NCI-H1105 treated with DMSO at 0.1 percent for 48 hours (cell line): ENCODE data around the gene VTA1.

ENCODE experiments used
- DNase-seq: peaks from one replicate; lab custom pipeline; 2025; lab: John Stamatoyannopoulos, UW

Gene VTA1

DNA sequence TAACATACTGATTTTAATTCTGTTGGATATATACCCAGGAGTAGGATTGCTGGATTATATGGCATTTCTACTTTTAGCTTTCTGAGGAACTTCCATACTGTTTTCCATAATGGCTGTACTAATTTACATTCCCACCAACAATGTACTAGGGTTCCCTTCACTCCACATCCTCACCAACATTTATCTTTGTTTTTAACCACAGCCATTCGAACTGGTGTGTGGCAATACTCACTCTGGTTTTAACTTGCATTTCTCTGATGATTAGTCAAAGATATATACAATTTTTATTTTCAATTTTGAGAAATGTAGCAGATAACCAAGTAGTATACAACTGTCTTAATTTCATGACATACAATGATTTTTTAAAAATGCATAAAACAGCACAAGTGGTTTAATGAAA is 124.4 kb downstream of the VTA1 start:
- DNase-seq = no peak
